IMR-90 (cell line): Measurements from ENCODE around the gene AKT3. TPM values are rescaled to one million over a fixed set of nuclear protein-coding genes. Genes with fewer than 3 reads are reported as not detected.

Source experiments
- ATAC-seq: fragments of 200-7000 bp; cut with Tn5 transposase; 2 replicates; pipeline ENCODE4 v1.9.1; 2020; ENCODE audit warnings: low read depth, mild to moderate bottlenecking, moderate library complexity
- BruUV-seq: library from RNA; stranded (reverse); fragments of 400-500 nt; replicated peaks from 2 replicates; lab custom pipeline; 2021; lab: Mats Ljungman, UMichigan
- CTCF ChIA-PET: fragments of 300-600 bp; formaldehyde crosslinking; extraction: SDS; loops from one replicate; lab custom pipeline; 2021; ENCODE audit warnings: antibody characterized with exemption; lab: Yijun Ruan, JAX
- POLR2A ChIA-PET: fragments of 300-600 bp; sonication (Branson Sonifier 250); formaldehyde crosslinking; loops from one replicate; lab custom pipeline; 2022; ENCODE audit warnings: antibody characterized with exemption; ENCODE audit not compliant: unreplicated experiment; lab: Charles Lee
- DNase-seq: peaks from one replicate; pipeline ENCODE4 v3.0.0; 2013
- H2AFZ ChIP-seq: replicated peaks from 2 replicates; pipeline ENCODE3; 2013; ENCODE audit warnings: low read length, mild to moderate bottlenecking; ENCODE audit not compliant: poor library complexity
- H2AK5ac ChIP-seq: 2 replicates; pipeline ENCODE4 v1.6.1; 2013; ENCODE audit warnings: low read depth, low read length, inconsistent platforms
- H2AK9ac ChIP-seq: replicated peaks from 2 replicates; pipeline ENCODE3; 2013; ENCODE audit warnings: mild to moderate bottlenecking, low read depth, low read length, moderate library complexity; ENCODE audit not compliant: poor library complexity
- H2BK120ac ChIP-seq: 2 replicates; pipeline ENCODE4 v1.6.1; 2013; ENCODE audit warnings: low read depth, low read length, inconsistent platforms
- H2BK15ac ChIP-seq: 3 replicates; pipeline ENCODE4 v1.6.1; 2013; ENCODE audit warnings: low read depth, low read length, inconsistent platforms
- H2BK20ac ChIP-seq: 2 replicates; pipeline ENCODE4 v1.6.1; 2013; ENCODE audit warnings: low read depth, mild to moderate bottlenecking, inconsistent platforms, low read length, moderate library complexity
- H2BK5ac ChIP-seq: 2 replicates; pipeline ENCODE4 v1.6.1; 2013; ENCODE audit warnings: mild to moderate bottlenecking, low read depth, low read length, inconsistent platforms; ENCODE audit not compliant: poor library complexity, severe bottlenecking
- H3K14ac ChIP-seq: replicated peaks from 2 replicates; pipeline ENCODE4 v1.6.1; 2013; ENCODE audit warnings: low read depth, low read length, inconsistent platforms
- H3K18ac ChIP-seq: 2 replicates; pipeline ENCODE4 v1.6.1; 2013; ENCODE audit warnings: low read depth, low read length, control low read depth
- H3K23ac ChIP-seq: 2 replicates; pipeline ENCODE4 v1.6.1; 2013; ENCODE audit warnings: low read depth, low read length, inconsistent platforms
- H3K27ac ChIP-seq: 2 replicates; pipeline ENCODE4 v1.5.1; 2013; ENCODE audit warnings: mild to moderate bottlenecking, control low read depth, low read length; ENCODE audit not compliant: insufficient read depth
- H3K27me3 ChIP-seq: 2 replicates; pipeline ENCODE4 v1.6.1; 2013; ENCODE audit warnings: low read length; ENCODE audit not compliant: control insufficient read depth, insufficient read depth
- H3K36me3 ChIP-seq: 2 replicates; pipeline ENCODE4 v1.6.1; 2013; ENCODE audit warnings: low read length, mixed read lengths; ENCODE audit not compliant: control insufficient read depth, insufficient read depth
- H3K4ac ChIP-seq: 2 replicates; pipeline ENCODE4 v1.6.1; 2013; ENCODE audit warnings: low read depth, low read length, inconsistent platforms
- H3K4me1 ChIP-seq: 2 replicates; pipeline ENCODE4 v1.6.1; 2013; ENCODE audit warnings: low read length, mixed read lengths; ENCODE audit not compliant: control insufficient read depth, insufficient read depth
- H3K4me2 ChIP-seq: 2 replicates; pipeline ENCODE4 v1.6.1; 2013; ENCODE audit warnings: low read depth, mild to moderate bottlenecking, control low read depth, low read length, moderate library complexity
- H3K4me3 ChIP-seq: 2 replicates; pipeline ENCODE4 v1.5.1; 2013; ENCODE audit warnings: low read depth, mild to moderate bottlenecking, control low read depth, low read length, moderate library complexity; ENCODE audit not compliant: insufficient read depth
- H3K56ac ChIP-seq: 2 replicates; pipeline ENCODE4 v1.6.1; 2013; ENCODE audit warnings: low read length, inconsistent platforms; ENCODE audit not compliant: insufficient read depth; ENCODE audit errors: extremely low read depth
- H3K79me1 ChIP-seq, 2 experiments: 2 replicates each; pipeline ENCODE4 v1.6.1; 2013; ENCODE audit warnings: low read length in 2 of 2, inconsistent platforms in 1 of 2, low read depth in 1 of 2
- H3K9ac ChIP-seq: 2 replicates; pipeline ENCODE4 v1.6.1; 2013; ENCODE audit warnings: low read depth, low read length, control low read depth
- H3K9me1 ChIP-seq: 2 replicates; pipeline ENCODE4 v1.6.1; 2013; ENCODE audit warnings: low read length, inconsistent platforms; ENCODE audit not compliant: insufficient read depth
- H3K9me3 ChIP-seq: 2 replicates; pipeline ENCODE4 v1.6.1; 2013; ENCODE audit warnings: low read length; ENCODE audit not compliant: control insufficient read depth, insufficient read depth
- H4K20me1 ChIP-seq: 2 replicates; pipeline ENCODE4 v1.6.1; 2013; ENCODE audit warnings: low read length, inconsistent platforms; ENCODE audit not compliant: insufficient read depth
- H4K5ac ChIP-seq: 2 replicates; pipeline ENCODE4 v1.6.1; 2013; ENCODE audit warnings: mild to moderate bottlenecking, low read depth, low read length, control low read depth
- H4K8ac ChIP-seq, 2 experiments: 2 replicates each; pipeline ENCODE4 v1.6.1; 2013; ENCODE audit warnings: low read depth in 2 of 2, low read length in 2 of 2, control low read depth in 1 of 2, inconsistent platforms in 1 of 2
- H4K91ac ChIP-seq: 2 replicates; pipeline ENCODE4 v1.6.1; 2013; ENCODE audit warnings: low read depth, low read length, inconsistent platforms; ENCODE audit not compliant: insufficient read depth
- CHD1 ChIP-seq: IDR thresholded peaks from 2 replicates; pipeline ENCODE4 v1.6.1; 2012; ENCODE audit warnings: low read depth, low read length, improper control_type of control experiment
- RCOR1 ChIP-seq: IDR thresholded peaks from 2 replicates; pipeline ENCODE4 v1.6.1; 2012; ENCODE audit warnings: mild to moderate bottlenecking, low read length, improper control_type of control experiment; ENCODE audit not compliant: insufficient replicate concordance
- SMC3 ChIP-seq: fragments of 150-350 bp; IDR thresholded peaks from 2 replicates; pipeline ENCODE4 v1.6.1; 2016; ENCODE audit warnings: low read depth, mild to moderate bottlenecking, antibody characterized with exemption, low read length, moderate library complexity
- WGBS, 2 experiments: methylation state at CpG; one replicate each; pipeline versions ENCODE4 v1.1.5 to v1.1.7; 2013; ENCODE audit warnings: missing lambda C conversion rate in 2 of 2; ENCODE audit not compliant: insufficient read length in 1 of 2; ENCODE audit errors: extremely low coverage in 2 of 2; 5-methylcytosine and 5-hydroxymethylcytosine counted together
- dilution Hi-C: fragments of 300-500 bp; cut with HindIII; formaldehyde crosslinking; loops from one replicate; pipeline ENCODE4 v1.14.3; 2018; ENCODE audit warnings: low sequenced_read_pairs; ENCODE audit not compliant: unreplicated experiment
- in situ Hi-C: fragments of 300-500 bp; cut with MboI; formaldehyde crosslinking; loops from 3 replicates; pipeline ENCODE4 v1.14.3; 2019; ENCODE audit warnings: low sequenced_read_pairs, inconsistent platforms, mixed read lengths
- intact Hi-C: fragments of 100-400 bp; cut with micrococcal nuclease; formaldehyde crosslinking; loops from 2 replicates; pipeline ENCODE4 v1.10.0; 2022
- polyA plus RNA-seq, 3 experiments: library from polyadenylated mRNA; depleted of rRNA; stranded (reverse); fragments of >200 nt; gene quantifications; 2 replicates each; pipeline ENCODE4 v1.2.3, GENCODE V29; 2012; ENCODE audit warnings: low replicate concordance in 1 of 3
- total RNA-seq: library from RNA; depleted of rRNA; stranded (reverse); fragments of >200 nt; gene quantifications from 2 replicates; pipeline ENCODE4 v1.2.3, GENCODE V29; 2012

AKT3 gene
- total and polyA plus RNA-seq, 2 of the 4 experiments (the other 2 are of a cell fraction): 15.2 to 19.4 TPM

- Histone ChIP-seq H3K9ac (no peak overlapping the region), H3K4me2 (no peak overlapping the region), H4K20me1 (no peaks in the 10 kb centered on the region), H2AK5ac (no peak overlapping the region), H3K14ac (no peak overlapping the region), H2BK120ac (no peak overlapping the region), H2BK20ac (no peak overlapping the region), H3K18ac (no peak overlapping the region), H4K91ac (no peak overlapping the region), H3K4me1 (no peaks in the 10 kb centered on the region), H4K5ac (no peak overlapping the region), H2BK15ac (no peak overlapping the region), H4K8ac (no peak overlapping the region), H2AFZ (no peak overlapping the region), H2AK9ac (no peak overlapping the region), H3K4me3 (no peak overlapping the region), H3K9me3 (no peaks in the 10 kb centered on the region), H3K23ac (no peak overlapping the region), H3K9me1 (no peaks in the 10 kb centered on the region), H2BK5ac (no peak overlapping the region), H3K36me3 (peaks cover 2% of the 10 kb centered on the region; the same call in 1 of the 2 replicates), H3K79me1 (peaks cover 15 to 22% of the 10 kb centered on the region in 2 experiments), H3K27me3 (no peaks in the 10 kb centered on the region), H3K4ac (no peak overlapping the region), H3K56ac (no peak overlapping the region), H3K27ac (no peak overlapping the region)
- 100% methylated on average over 2 of the region's 5 CpGs; no CpG with 5 or more reads in 1 of the 2 experiments for WGBS, 2 experiments
- BruUV-seq: no TSS peak
- no peak for DNase-seq
- TF ChIP-seq CHD1 (no peak), RCOR1 (no peak), SMC3 (no peak)
- in situ Hi-C loops (no loop called here), dilution Hi-C loops (no loop called here), intact Hi-C loops (no loop called here)
- ChIA-PET POLR2A (no interaction called here), CTCF (no interaction called here)
- ATAC-seq: no peak
Measured at GRCh38 chr1:243667133-243667532, 182.9 kb downstream of the AKT3 start.
